Tibial nerve (tissue), 4 donors: ENCODE results near the gene GPR6. TPM values are rescaled to one million over a fixed set of nuclear protein-coding genes. Genes with fewer than 3 reads are reported as not detected.
A peak's percentile ranks its signal among the peaks of the same experiment; 100 is the strongest.

ENCODE experiments used
- DNase-seq, 2 donors: peaks; one replicate each; pipeline ENCODE4 v3.0.0-alpha.2; 2019; ENCODE audit warnings: low spot score in 2 of 2
- H3K27ac ChIP-seq, 4 donors: fragments of 200-600 bp; sonication (generic) in 3 of 4; one replicate each; pipeline ENCODE4 v1.5.1; 2017 to 2019; ENCODE audit warnings: mild to moderate bottlenecking in 1 of 4
- H3K27me3 ChIP-seq, 2 donors: fragments of 200-600 bp; sonication (generic) in 1 of 2; one replicate each; pipeline versions ENCODE4 v1.5.1 to v1.6.0; 2017 to 2019
- H3K36me3 ChIP-seq, 3 donors: fragments of 200-600 bp; sonication (generic); one replicate each; pipeline ENCODE4 v1.5.1; 2018 to 2019
- H3K4me1 ChIP-seq, 4 donors: fragments of 200-600 bp; sonication (generic) in 3 of 4; one replicate each; pipeline ENCODE4 v1.5.1; 2017 to 2019
- H3K4me3 ChIP-seq, 4 donors: fragments of 200-600 bp; sonication (generic) in 3 of 4; one replicate each; pipeline ENCODE4 v1.5.1; 2017 to 2019; ENCODE audit warnings: mild to moderate bottlenecking in 1 of 4, moderate library complexity in 1 of 4
- H3K9me3 ChIP-seq, 4 donors: fragments of 200-600 bp; sonication (generic) in 3 of 4; one replicate each; pipeline ENCODE4 v1.5.1; 2017 to 2019
- EP300 ChIP-seq, 2 donors: sonication (generic); formaldehyde crosslinking; IDR thresholded peaks; one replicate each; pipeline ENCODE4 v1.6.1; 2017; ENCODE audit warnings: antibody characterized with exemption in 2 of 2, mild to moderate bottlenecking in 1 of 2
- POLR2A ChIP-seq, 2 donors: fragments of 450-650 bp; IDR thresholded peaks; one replicate each; pipeline ENCODE4 v1.6.1; 2017; ENCODE audit warnings: antibody characterized with exemption in 2 of 2, mild to moderate bottlenecking in 2 of 2, moderate library complexity in 2 of 2
- WGBS, 2 donors: methylation state at CpG; one replicate each; pipeline ENCODE4 v1.1.5; 2018; 5-methylcytosine and 5-hydroxymethylcytosine counted together
- total RNA-seq, 4 donors: library from RNA; depleted of rRNA; stranded (reverse); fragments of >200 nt; gene quantifications; one replicate each; pipeline ENCODE4 v1.1.0, GENCODE V29; 2016
- TF ChIP-seq, protein P1 (sequence below), 5 experiments: fragments of 200-600 bp in 3 of 5; fragments of 450-650 bp in 2 of 5; sonication (generic) in 3 of 5; IDR thresholded peaks; one replicate each; pipeline ENCODE4 v1.5.1; 2016 to 2019; ENCODE audit warnings: antibody characterized with exemption in 5 of 5, mild to moderate bottlenecking in 3 of 5, moderate library complexity in 2 of 5

GPR6 gene, protein sequence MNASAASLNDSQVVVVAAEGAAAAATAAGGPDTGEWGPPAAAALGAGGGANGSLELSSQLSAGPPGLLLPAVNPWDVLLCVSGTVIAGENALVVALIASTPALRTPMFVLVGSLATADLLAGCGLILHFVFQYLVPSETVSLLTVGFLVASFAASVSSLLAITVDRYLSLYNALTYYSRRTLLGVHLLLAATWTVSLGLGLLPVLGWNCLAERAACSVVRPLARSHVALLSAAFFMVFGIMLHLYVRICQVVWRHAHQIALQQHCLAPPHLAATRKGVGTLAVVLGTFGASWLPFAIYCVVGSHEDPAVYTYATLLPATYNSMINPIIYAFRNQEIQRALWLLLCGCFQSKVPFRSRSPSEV
- not detected for total RNA-seq

DNA sequence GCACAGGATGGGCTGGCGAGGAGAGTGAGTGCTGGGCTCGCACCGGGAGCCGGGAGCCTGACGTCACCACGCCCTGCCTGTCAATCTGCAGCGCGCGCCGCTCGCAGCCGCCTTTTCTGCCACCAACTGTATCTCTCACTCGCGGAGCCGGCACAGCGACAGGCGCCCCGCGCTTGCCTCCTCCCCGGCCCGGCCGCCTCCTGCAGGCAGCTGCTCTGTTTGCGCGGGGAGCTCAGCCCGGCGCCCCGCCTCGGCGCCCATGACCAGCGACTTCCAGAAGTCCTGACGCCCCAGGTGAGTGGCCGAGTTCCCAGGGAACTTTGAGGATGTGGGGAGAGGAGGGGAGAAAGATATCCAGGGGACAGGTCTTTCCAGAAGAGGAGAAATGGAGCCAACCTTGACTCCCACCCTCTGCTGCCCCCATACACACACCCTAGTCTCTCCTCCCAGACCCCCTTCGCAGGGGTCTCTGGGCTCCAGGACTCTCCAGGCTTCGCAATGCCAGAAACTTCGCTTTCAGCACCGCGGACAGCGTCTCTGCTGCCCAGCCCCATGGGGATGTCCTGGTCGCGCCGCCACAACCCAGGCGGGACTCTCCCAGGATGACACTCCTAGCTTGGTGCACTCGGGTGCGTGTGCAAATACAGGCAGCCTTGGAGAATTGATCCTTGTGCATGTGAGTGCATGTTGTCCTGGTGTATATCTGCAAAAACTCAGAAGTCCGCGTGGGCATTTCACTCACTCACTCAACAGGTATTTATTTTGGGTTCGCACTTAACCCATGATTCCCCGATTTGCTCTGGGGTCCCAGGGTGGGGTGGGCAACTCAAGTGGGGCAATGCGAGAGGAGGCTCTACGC lies at the start of gene GPR6:
Gene GPR6, plus strand, starts transcription at position 138 of the 859 bp plus-strand sequence. CDS start 802 bp downstream, outside the sequence.
- DNase-seq = peak in 1 of 2 donors; percentile 13
- Histone ChIP-seq H3K4me1 (peaks cover 0 to 4% (median 0%) of the 10 kb centered on the region in 4 donors), H3K36me3 (no peaks in the 10 kb centered on the region), H3K4me3 (no peak within 1 kb of the TSS), H3K27me3 (peaks cover 0 to 55% of the 10 kb centered on the region in 2 donors), H3K27ac (no peak within 1 kb of the TSS), H3K9me3 (peaks cover 0 to 18% (median 0%) of the 10 kb centered on the region in 4 donors)
- TF ChIP-seq EP300 (IDR thresholded peaks at IDR 0.05) = no peak
- TF ChIP-seq, protein P1, sequence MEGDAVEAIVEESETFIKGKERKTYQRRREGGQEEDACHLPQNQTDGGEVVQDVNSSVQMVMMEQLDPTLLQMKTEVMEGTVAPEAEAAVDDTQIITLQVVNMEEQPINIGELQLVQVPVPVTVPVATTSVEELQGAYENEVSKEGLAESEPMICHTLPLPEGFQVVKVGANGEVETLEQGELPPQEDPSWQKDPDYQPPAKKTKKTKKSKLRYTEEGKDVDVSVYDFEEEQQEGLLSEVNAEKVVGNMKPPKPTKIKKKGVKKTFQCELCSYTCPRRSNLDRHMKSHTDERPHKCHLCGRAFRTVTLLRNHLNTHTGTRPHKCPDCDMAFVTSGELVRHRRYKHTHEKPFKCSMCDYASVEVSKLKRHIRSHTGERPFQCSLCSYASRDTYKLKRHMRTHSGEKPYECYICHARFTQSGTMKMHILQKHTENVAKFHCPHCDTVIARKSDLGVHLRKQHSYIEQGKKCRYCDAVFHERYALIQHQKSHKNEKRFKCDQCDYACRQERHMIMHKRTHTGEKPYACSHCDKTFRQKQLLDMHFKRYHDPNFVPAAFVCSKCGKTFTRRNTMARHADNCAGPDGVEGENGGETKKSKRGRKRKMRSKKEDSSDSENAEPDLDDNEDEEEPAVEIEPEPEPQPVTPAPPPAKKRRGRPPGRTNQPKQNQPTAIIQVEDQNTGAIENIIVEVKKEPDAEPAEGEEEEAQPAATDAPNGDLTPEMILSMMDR (IDR thresholded peaks at IDR 0.05) = no peak
- no peak for TF ChIP-seq POLR2A (IDR thresholded peaks at IDR 0.05)
- 4 to 6% methylated on average over 40 to 42 of the region's 50 CpGs for WGBS, 2 donors

DNA sequence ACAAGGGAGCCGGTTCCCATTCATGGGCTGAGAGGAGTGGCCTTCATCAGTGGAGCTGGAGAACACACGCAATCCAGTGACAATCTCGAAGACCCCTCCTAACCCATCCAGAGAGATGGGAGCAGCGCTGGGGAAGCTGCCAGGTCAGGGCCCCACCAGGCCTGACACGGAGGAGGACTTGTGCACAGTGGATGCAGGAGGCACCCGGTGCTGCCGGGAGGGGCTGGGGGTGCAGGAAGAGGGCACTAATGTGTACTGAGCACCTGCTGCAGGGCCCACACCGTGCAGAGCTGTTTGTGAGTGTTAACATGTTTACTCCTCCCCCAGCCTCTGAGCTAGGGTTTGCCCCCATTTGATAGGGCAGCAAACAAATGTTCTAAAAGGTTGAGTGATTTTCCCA lies 43.8 kb upstream of the GPR6 start:
- Histone ChIP-seq H3K27me3 (no peaks in the 10 kb centered on the region), H3K36me3 (no peaks in the 10 kb centered on the region), H3K27ac (no peak overlapping the region), H3K4me3 (no peak overlapping the region), H3K4me1 (no peaks in the 10 kb centered on the region), H3K9me3 (peaks cover 0 to 11% (median 0%) of the 10 kb centered on the region in 4 donors)
- TF ChIP-seq, protein P1 (IDR thresholded peaks at IDR 0.05) = no peak
- TF ChIP-seq EP300 (IDR thresholded peaks at IDR 0.05) = no peak
- TF ChIP-seq POLR2A (IDR thresholded peaks at IDR 0.05) = no peak
- DNase-seq = no peak
- WGBS, 2 donors = 82 to 88% methylated on average over 5 to 8 of the region's 8 CpGs

DNA sequence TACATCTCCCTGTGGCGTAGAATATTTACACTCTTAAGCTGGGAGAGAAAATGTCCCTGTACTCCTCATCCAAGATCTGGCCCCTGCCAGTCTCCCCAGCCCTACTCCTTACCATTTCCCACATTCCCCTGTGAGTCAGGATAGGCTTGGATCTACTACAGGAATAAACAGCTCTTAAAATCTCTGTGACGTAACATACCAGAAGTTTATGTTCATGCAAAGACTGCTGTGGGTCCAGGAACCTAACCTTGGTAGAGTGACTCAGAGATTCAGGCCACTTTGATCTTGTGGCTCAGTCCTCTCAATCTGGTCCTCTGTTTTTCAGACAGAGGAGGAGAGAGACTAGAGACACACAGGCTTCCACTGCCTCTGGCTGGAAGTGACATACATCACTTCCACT lies 38.5 kb upstream of the GPR6 start:
- TF ChIP-seq, protein P1 (IDR thresholded peaks at IDR 0.05) = no peak
- TF ChIP-seq POLR2A (IDR thresholded peaks at IDR 0.05) = no peak
- TF ChIP-seq EP300 (IDR thresholded peaks at IDR 0.05) = no peak
- Histone ChIP-seq H3K4me1 (no peaks in the 10 kb centered on the region), H3K36me3 (no peaks in the 10 kb centered on the region), H3K27ac (no peak overlapping the region), H3K4me3 (no peak overlapping the region), H3K27me3 (no peaks in the 10 kb centered on the region), H3K9me3 (peaks cover 0 to 11% (median 0%) of the 10 kb centered on the region in 4 donors)
- 87 to 94% methylated on average over 2 of the region's 2 CpGs for WGBS, 2 donors
- DNase-seq = no peak

DNA sequence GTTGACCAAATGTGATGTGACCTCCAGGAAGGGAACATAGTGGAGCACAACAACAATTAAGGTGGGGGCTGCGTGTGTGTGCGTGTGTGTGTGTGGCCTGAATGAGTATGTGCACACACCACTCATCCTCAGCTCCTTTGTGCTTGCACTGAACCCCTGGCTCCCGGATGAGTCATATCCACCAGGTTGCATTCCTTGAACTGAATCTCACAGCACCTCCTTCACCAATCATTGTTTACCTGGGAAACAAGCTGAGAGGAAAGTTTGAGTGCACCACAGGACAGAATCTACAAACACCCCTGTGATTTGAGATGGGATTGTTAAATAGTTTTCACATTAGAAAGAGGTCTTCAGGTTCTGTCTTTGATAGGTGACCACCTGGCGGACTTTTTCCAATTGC lies 33.7 kb upstream of the GPR6 start:
- no peaks in the 10 kb centered on the region for H3K27me3 ChIP-seq
- H3K27ac ChIP-seq = no peak overlapping the region
- H3K9me3 ChIP-seq = no peaks in the 10 kb centered on the region
- WGBS, 2 donors = 70% methylated on average over 4 of the region's 4 CpGs
- H3K4me3 ChIP-seq = no peak overlapping the region
- H3K36me3 ChIP-seq = no peaks in the 10 kb centered on the region
- H3K4me1 ChIP-seq = no peaks in the 10 kb centered on the region
- no peak for DNase-seq
- TF ChIP-seq POLR2A (IDR thresholded peaks at IDR 0.05) = no peak

DNA sequence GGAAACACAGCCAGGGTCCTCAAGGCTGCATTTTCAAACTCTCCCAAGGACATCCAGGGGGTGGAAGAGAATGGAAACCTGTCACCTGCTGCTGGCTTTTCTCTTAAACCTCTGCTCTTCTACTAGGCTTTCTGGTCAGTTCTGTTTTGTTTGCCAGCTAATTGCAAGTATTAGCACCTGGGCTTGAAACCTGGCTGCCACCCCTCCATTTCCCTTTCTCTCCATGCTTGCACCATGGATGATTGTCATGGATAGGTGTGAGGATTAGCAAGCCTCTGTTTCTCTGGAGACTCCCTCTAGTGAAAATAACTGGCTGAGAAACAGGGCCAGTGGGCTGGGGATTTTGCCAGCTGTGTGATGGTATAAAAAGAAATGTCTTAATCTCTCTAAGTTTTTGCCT lies 33.0 kb upstream of the GPR6 start:
- Histone ChIP-seq H3K27ac (no peak overlapping the region), H3K9me3 (no peaks in the 10 kb centered on the region), H3K36me3 (no peaks in the 10 kb centered on the region), H3K27me3 (no peaks in the 10 kb centered on the region), H3K4me1 (no peaks in the 10 kb centered on the region), H3K4me3 (no peak overlapping the region)
- DNase-seq = no peak
- TF ChIP-seq, protein P1 (IDR thresholded peaks at IDR 0.05) = no peak
- no peak for TF ChIP-seq POLR2A (IDR thresholded peaks at IDR 0.05)
- TF ChIP-seq EP300 (IDR thresholded peaks at IDR 0.05) = no peak
